HG03060 (cell line): ENCODE measurements around the gene ANGPTL4.

Source experiments
- ATAC-seq: cut with Tn5 transposase; IDR thresholded peaks from one replicate; pipeline ENCODE4 v1.9.1; 2021; ENCODE audit warnings: low read depth, moderate number of reproducible peaks; ENCODE audit not compliant: unreplicated experiment

ANGPTL4 gene

GRCh38 chr19:8387688-8388611 is 24.0 kb downstream of the ANGPTL4 start:
- ATAC-seq, result no peak

DNA sequence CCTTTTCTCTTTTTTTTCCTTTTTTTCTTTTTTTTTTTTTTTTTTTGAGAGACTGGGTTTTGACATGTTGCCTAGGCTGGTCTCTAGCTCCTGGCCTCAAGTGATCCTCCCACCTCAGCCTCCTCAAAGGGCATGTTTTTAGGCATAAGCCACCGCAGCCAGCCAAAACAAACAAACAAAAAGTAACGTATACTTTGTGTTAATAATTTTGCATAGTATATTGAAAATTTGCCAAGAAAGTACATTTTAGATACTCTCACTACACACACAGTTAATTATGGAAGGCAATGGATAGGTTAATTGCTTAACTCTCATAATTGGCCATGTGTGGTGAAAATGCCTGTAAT is 24.6 kb downstream of the ANGPTL4 start:
- no peak for ATAC-seq

DNA sequence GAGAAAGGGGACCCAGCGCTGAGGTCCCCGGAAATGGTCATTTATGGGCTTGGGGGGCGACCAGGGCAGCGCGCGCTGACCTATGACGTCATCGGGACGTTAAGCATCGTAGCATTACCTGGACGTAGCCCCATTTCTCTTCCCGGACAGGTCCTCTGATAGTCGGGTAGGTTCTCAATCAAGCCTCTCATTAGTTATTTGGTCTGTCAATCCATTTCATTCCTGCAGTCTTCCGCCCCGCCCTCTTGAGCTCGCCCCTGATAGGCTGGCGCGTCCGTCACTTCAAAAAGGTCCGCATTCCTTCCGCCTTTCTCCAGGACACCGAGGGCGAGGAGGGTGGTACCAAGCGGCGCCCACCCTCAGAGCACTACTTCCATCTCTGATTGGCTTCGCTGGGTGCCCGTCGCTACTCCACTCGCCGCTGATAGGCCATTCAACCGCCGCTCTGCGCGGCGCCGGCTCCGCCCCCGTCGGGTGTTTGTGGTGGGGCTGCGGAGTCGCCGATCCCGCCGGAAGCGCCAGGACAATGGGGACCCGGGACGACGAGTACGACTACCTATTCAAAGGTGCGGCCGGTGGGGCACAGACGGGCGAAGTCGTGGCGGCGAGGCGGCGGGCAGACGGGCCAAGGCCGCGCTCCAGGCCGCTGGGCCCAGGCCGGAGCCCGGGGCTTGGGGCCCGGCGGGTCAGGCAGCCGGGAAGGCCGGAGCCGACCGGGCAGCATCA is 26.1 kb downstream of the ANGPTL4 start, which contains the start of gene RAB11B:
Gene RAB11B (plus strand): TSS at position 470 of the 726 bp plus-strand sequence. CDS start 57 bp downstream, at position 527.
- peak; percentile 94 for ATAC-seq

DNA sequence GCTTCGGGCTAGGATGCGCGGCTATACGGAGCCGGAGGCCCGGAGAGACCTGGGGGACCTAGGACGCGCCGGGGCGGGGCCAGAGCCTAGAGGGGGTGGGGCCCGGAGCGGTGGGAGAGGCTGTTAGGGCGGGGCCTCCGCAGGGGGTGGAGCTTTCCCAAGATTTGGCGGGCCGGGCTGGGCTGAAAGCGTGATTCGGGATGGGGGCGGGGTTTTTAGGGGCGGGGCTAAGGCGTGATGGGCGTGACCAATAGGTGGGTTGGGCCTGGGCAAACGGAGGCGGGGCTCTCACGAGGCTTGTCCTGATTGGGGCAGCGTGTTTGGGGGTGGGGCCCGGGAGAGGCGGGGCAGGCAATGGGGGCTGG is 26.6 kb downstream of the ANGPTL4 start:
- peak; percentile 9 for ATAC-seq

- no peak for ATAC-seq
Measured at GRCh38 chr19:8391198-8392016, 27.5 kb downstream of the ANGPTL4 start.

DNA sequence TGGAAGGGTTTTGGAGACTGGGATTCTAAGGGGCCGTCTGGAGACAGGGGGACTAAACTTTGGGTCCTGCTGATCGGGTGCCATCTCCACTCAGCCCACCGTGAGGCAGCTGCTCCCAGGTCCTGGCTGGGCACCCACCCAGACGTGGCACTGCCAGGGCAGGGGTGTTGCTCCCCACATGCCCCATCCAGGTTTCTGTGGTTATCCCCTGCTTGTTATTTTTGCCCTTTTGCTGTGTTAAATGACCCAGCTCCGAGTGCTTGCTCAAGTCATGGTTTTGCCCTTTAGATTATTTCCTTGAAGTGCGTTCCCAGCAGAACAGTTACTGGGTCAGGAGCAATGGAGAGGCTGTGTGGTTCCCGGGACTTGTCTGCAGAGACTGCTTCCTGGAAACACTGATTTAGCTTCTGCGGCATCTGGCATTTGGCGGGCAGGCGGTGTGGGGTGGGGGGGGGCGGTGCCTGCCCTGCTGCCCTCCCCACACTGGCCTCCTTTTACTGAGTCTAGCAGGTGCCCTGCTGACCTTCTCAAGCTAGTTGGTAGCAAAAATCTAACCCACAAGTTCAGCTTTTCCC is 28.1 kb downstream of the ANGPTL4 start:
- no peak for ATAC-seq

DNA sequence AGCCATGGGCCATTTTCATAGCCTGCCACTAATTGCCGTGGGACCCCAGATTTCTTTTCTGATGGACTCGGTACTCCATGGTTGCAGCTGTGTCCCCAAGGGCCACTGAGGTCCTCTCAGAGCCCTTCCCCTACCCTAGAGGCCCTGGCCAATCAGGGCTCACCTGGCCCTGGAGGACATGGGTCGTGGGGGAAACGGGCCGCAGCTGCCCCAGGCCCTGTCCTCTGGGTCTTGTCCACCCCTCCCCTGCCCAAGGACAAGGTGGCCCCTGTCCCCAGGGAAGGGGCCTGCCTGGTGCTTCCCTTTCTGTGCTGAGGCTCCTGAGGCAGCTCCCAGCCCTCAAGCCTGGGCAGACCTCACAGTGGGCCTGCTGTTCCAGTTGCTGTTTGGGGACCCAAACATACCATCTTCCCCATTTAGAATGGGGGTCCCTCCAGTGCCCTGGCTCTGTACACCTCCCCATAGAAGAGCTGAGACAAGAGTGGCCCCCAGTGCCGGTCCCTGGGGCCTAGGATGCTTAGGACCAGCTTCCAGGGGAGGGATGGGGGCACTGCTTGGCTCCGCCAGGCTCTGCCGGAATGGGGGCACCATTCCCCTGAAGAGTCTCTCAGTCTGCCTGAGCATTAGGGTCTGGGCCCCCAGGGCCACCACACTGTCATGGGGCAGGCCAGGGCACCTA is 29.4 kb downstream of the ANGPTL4 start:
- ATAC-seq, result no peak

GRCh38 chr19:8393871-8394250 is 29.9 kb downstream of the ANGPTL4 start:
- no peak for ATAC-seq

DNA sequence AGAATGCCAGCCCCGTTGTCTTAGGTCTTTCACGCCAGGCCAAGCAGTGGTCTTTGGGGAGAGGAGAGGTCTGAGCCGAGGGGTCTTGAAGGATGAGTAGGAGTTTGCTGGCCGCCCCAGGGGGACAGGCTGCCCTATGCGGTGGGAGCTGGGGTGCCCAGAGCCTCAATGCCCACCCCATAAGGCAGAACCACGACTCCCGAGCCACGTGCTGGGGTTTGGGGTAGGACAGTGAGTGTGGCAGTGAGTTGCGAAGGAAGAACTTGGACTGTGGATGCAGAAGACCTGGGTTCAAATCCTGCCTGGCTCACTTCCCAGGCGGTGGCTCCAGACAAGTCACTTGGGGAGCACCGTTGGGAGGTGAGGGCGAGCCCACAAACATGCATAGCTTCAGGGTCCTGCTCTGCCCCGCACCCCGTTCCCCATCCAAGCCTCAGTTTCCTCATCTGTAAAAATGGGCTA is 31.7 kb downstream of the ANGPTL4 start:
- ATAC-seq, result no peak

GRCh38 chr19:8396185-8396562 is 32.2 kb downstream of the ANGPTL4 start:
- no peak for ATAC-seq

DNA sequence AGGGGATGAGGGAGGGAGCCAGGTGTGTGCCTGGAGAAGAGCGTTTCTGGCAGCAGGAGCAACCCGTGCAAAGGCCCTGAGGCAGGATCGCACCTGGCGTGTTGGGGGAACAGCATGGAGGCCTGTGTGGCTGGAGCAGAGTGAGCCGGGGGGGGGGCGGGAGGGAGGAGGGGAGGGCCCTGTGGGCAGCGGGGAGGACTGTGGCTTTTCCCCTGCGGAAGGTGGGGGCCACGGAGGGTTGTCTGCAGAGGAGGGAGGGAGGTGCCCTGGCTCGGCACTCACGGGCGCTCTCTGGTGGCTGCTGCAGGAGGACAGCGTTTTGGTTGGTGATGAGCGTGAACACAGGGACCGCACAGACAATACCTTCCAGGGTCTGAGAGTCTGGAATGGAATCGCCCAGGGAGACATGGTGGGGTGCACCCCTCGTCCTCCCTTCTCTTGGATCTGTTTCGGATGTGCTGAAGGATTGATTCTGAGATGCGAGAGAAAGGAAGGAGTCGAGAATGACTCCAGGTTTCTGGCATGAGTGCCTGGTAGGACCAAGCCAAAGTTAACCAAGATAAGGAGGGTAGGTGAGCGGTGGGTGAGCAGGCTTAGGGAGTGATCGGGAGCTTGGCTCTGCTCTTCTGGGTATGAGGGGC is 32.7 kb downstream of the ANGPTL4 start:
- ATAC-seq, result no peak

DNA sequence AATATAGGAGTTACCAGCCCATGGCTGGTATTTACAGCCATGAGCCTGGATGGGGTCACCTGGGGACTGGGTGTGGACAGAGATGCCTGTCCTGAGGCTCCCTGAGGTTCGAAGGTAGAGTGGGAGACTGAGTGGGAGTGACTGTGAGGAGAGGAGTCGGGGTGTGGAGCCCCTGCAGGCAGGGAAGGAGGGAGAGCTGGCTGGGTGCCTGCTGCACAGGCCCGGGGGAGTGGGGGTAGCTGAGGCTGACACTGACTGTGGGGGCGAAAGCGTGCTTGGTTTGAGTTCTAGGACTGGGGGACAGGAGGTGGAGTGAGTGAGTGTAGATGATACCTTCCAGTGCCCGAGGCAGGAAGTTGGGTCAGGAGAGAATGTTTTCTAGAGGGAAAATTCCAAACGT is 33.3 kb downstream of the ANGPTL4 start:
- ATAC-seq, result no peak

DNA sequence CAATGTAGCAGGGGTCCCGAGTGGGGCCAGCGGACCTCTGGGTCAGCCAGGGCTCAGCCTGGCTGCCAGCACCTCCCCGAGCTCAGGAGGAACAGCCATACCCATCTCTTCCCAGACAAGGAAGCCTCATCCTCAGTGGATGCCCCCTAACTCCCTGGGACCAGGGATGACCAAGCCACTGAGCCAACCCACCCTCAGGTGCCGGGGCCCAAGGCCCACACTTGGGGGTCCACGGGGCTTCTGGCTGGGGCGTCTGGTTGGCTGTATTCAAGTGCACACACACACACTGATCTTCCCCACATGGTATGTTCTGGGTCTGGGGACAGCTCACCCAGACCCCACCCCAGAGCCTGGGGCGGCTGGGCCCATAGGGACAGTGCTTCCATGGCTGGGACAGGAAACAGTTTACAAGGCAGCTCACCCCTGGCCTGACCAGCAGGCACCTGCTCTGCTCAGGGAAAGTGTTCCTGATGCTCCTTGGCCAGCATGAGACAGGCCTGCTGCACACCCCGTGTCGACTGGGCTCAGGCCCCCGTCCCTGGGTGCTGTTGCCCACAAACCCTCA is 33.9 kb downstream of the ANGPTL4 start:
- ATAC-seq, result no peak

DNA sequence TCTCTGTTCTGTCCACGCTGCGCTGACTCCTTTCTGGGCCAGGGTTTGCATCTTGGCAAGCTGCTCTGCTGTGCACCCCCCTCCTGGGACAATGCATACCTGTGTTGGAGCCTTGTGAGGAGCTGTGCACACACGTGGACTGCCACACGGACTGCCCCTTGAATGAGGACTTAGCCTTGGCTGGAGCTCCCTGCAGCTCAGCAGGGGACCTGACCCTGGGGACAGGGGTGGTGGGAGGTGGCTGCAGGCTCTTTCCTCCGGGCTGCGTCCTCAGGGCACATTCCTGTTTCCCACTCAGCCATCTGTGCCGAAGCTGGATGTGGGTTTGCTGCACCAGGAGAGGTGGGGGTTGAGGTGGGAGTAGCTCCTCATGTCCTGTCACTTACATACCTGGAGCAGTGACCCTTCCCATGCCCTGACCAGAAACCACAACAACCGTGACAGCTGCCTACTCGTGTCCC is 34.4 kb downstream of the ANGPTL4 start:
- no peak for ATAC-seq

- ATAC-seq, result no peak
Measured at GRCh38 chr19:8399681-8400188, 35.8 kb downstream of the ANGPTL4 start.

GRCh38 chr19:8401981-8402411 is 38.0 kb downstream of the ANGPTL4 start:
- ATAC-seq, result no peak

GRCh38 chr19:8403098-8403819 is 39.3 kb downstream of the ANGPTL4 start:
- ATAC-seq, result no peak

DNA sequence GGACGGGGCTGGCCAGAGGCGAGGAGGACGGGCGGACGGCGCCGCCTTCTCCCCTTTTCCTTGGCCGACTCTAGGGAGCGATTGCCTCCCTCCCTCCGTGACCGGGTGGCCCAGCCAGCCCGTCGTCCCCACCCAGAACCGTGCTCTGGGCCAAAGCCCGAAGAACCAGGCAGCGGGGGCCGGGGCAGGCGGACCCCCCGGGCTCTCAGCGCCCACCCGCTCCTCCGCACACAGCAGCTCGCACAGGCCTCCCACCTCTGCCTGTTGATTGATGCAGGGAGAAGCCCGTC is 39.8 kb downstream of the ANGPTL4 start:
- ATAC-seq, result no peak
